CD4-positive, alpha-beta T cell treated with Interleukin-6 for 4 hours (primary cell): ENCODE results near the gene SMIM21.
A peak's percentile ranks its signal among the peaks of the same experiment; 100 is the strongest.

Source experiments
- DNase-seq: peaks from one replicate; pipeline ENCODE4 v3.0.0-alpha.2; 2020; ENCODE audit warnings: mixed read lengths

Gene SMIM21

DNA sequence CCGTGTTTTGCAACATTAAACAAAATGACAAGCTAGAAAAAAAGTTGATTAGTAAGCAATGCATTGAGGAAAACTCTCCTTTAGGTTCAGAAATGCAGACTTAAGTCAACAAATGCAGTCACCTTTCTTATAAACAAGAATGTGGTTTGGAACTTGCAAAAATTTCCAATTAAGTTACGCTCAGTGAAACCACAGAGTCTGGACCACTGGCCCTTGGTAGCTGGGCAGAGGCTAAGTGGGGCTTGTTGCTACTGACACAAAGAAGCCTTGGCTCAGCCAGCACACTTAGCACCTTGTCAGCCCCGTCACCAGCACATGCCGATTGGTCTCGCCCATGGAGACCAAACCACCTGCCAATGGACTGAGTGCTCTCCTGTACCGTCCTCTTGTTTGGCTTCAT, 53.0 kb downstream of the SMIM21 start:
- no peak for DNase-seq

GRCh38 chr18:75369026-75369721, 58.3 kb downstream of the SMIM21 start:
- DNase-seq, result no peak

- DNase-seq, result peak; percentile 33
Observed at GRCh38 chr18:75365837-75366236, 61.7 kb downstream of the SMIM21 start.

GRCh38 chr18:75365254-75365629, 62.3 kb downstream of the SMIM21 start:
- DNase-seq, result no peak

DNA sequence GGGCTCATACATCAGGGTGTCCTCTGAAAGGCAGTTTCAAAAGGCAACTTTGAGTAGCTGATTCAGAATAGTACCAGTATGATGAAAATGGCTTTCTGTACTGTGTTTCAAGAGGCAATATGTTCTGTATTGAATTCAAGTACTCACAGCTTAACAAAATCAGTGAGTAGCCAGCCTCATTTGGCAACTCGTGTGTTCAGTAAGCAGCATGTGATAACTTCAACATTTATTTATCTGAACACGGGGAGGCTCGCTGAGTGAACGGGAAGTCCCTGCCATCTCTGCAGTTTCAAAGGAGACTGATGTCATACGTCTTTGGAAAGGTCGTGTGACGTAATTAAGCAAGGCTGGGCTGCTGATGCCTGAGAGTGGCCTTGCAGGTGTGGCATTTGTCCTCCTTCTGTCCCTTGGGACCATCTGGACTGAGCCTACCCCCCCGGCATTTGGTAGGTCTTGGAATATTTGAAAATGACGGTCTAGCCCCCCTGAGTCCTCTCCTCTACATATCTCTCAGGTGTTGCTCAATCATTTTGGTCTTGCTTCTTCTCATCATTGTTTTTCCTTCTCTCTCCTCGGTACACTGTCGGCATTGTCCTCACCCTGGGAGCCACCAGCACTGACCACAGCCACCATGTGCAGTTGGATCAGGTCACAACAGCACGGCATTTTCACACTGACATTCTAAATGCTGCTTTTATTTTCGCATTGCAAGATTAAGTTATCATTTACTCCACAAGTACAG, 62.8 kb downstream of the SMIM21 start:
- DNase-seq, result no peak

DNA sequence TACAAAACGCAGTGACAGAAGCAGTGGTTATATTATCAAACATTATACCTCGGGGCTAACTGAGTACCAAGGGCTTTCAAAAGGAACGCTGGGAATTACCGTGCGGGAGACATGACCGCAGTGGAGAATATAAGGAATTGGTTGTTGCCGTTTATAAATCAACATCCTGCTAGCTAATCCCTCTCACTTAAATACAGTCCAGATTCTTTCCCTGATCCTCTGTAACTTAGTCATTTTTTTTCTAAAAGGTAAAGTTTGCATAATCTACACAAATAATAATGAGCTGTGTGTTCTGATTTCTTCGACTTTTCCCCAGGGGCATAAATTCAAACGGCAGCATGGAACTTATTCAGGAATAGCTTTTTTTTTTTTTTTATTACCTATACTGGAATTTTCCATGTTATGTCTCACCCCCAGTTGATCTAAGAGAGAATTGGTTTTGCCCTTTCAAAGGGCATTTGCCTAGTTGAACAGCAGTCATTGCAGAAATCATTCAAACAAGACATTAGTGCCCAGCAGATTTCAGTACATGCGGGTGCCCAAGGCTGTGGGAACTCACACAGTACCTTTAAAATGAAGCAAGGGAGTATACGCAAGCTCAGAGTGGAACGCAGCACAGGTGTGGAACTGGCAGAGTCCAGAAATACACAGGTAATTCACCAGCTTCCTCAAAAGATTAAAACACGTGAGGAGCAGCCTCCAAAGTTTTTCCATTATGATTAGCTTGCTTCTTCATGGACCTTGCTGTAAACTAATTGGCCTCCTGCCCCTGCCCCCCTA, 63.9 kb downstream of the SMIM21 start:
- DNase-seq, result no peak

DNA sequence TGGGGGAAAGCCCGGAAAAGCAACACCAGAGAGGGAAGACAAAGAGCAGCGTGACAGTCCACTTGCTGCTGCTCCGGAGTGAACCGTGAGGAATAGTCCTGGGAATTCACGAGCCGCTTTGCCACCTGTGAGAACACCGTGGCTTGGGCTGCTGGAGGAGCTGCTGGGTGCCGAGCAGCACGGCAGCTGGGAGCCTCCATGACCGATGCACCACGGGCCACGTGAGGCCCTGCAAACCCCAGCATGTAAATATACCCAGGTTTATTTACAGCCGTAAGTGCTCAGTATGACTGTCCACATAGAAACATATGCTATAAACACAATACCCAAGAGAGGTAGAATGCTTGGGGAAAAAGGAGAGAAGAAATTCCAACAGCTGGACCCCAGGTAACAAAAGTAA, 65.1 kb downstream of the SMIM21 start:
- no peak for DNase-seq

GRCh38 chr18:75360941-75361340, 66.6 kb downstream of the SMIM21 start:
- DNase-seq, result no peak

- no peak for DNase-seq
Observed at GRCh38 chr18:75360215-75360614, 67.3 kb downstream of the SMIM21 start.
